ENCODE data around the gene ZNF215.

GRCh38 chr11:6900327-6900999 lies 25.8 kb upstream of the ZNF215 start:
- no peak for TF ChIP-seq POLR2A (IDR thresholded peaks at IDR 0.05; ENCODE audit: low read depth, low read length)
- TF ChIP-seq CTCF (IDR thresholded peaks at IDR 0.05; ENCODE audit: extremely low read depth in 1 of 2, insufficient read depth in 1 of 2, low read depth in 1 of 2, low read length in 2 of 2) = no peak
- no peak for TF ChIP-seq POLR2AphosphoS5 (IDR thresholded peaks at IDR 0.05; ENCODE audit: insufficient read depth, low read depth, low read length)
- no peak for TF ChIP-seq GATA2 (IDR thresholded peaks at IDR 0.05; ENCODE audit: insufficient read depth, insufficient read length, low read depth, low read length)
- no peak for TF ChIP-seq EZH2 (IDR thresholded peaks at IDR 0.05; ENCODE audit: borderline replicate concordance, low read depth, low read length, severe bottlenecking)
- no peak for TF ChIP-seq MAX (IDR thresholded peaks at IDR 0.05; ENCODE audit: insufficient read depth, insufficient read length)
- TF ChIP-seq MYC (IDR thresholded peaks at IDR 0.05; ENCODE audit: low read depth, low read length) = no peak
